ENCODE measurements around the gene DENND10. TPM values are rescaled to one million over a fixed set of nuclear protein-coding genes. Genes with fewer than 3 reads are reported as not detected.

The DENND10 gene
- total RNA-seq, 4 donors from 2014 or later: 25.8 to 46.2 (median 40.5) TPM

DNA sequence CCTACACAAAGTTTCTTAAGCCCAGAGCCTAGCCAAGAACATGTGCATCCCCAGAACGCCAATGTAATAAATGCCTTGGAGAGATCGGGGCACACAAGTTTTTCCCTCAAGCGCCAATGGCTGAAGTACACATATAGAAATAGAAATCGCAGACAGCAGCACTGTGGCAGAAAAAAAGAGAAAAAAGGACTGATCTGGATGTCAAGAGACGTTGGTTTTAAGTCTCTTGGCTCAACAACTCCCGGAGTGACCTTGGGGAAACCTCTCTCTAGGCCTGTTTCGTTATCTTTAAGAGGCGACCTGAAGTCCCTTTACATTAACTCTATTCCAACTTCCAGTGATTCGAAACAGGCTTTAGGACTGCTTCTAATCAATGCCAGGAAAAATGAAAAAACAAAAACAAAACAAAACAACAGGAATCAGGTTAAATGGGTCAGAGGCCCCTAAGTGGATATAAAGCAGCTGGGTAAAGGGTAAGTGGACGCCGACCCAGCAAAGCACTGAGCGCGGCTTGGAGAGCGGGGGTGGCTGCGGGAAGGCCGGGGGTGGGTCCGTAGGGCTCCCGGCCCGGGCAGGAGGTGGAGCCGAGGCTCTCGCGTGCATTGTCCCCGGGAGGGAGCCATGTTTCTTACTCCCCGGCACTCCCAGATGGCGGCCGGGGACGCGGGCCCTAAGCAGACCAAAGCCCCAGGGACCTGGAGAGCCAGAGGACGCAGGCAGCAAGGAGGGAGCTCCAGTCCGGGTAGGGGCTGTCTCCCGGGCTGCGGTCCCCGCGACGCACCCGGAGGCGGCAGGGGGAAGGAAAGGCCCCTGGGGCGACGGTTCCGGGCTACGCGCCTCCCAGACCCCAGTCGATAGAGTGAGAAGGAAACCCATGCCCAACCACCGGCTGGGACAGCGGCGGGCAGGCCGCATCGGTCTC lies 24.1 kb upstream of the DENND10 start:
- DNase-seq (ENCODE audit: low spot score in 2 of 2): peak; percentile 64 to 95
- peak in 1 of 2 donors; percentile 22 for TF ChIP-seq POLR2A (IDR thresholded peaks at IDR 0.05)
- TF ChIP-seq, protein P1, sequence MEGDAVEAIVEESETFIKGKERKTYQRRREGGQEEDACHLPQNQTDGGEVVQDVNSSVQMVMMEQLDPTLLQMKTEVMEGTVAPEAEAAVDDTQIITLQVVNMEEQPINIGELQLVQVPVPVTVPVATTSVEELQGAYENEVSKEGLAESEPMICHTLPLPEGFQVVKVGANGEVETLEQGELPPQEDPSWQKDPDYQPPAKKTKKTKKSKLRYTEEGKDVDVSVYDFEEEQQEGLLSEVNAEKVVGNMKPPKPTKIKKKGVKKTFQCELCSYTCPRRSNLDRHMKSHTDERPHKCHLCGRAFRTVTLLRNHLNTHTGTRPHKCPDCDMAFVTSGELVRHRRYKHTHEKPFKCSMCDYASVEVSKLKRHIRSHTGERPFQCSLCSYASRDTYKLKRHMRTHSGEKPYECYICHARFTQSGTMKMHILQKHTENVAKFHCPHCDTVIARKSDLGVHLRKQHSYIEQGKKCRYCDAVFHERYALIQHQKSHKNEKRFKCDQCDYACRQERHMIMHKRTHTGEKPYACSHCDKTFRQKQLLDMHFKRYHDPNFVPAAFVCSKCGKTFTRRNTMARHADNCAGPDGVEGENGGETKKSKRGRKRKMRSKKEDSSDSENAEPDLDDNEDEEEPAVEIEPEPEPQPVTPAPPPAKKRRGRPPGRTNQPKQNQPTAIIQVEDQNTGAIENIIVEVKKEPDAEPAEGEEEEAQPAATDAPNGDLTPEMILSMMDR (IDR thresholded peaks at IDR 0.05): no peak
- intact Hi-C loops (cut with DNase I; ENCODE audit: low total_unique reads): no loop called here
- H3K4me3 ChIP-seq (ENCODE audit: low read depth, poor library complexity, severe bottlenecking): peak overlapping the region; percentile 71
- WGBS, 2 donors: 0 to 1% methylated on average over 29 to 41 of the region's 48 CpGs

DNA sequence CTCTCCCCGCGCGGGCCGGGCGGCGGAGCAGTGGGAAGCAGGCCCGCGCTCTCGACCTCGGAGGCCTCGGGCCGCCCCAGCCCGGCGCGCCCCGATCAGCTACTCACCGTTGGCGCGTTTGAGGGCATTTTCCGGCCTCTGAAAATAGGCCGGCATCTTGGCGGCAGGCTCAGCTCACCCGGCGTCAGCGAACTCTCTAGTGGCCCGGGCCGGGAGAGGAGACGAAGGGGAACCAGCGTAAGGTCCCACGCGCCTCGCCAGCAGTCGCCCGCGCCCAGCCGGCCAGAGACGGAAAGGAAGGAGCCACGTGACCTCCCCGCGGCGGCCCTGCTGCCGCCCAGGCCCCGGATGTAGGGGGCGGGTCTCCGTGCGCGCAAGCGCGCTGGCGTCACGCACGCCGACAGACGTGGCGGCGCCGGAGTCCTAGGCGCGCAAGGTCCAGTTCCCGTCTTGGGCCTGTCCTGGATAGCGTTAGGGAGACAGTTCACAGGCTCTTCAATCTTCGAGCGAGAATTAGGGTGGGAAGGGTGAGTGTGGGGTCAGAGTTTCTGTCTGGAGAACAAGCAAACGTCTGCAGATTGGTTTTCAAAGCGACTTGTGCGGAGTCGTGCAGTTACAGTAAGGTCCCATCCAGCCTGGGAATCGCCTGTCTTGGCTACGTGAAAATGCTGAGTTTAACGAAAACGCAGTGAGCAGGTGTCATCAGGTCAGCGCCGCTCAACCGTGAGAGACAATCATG lies 23.2 kb upstream of the DENND10 start, which contains the start of gene EIF3A:
Gene EIF3A (minus strand): TSS at position 297 of the 739 bp plus-strand sequence. CDS start 141 bp downstream, at position 156.
- intact Hi-C loops (cut with DNase I; ENCODE audit: low total_unique reads): no loop called here
- 0 to 1% methylated on average over 16 to 46 of the region's 74 CpGs for WGBS, 2 donors

DNA sequence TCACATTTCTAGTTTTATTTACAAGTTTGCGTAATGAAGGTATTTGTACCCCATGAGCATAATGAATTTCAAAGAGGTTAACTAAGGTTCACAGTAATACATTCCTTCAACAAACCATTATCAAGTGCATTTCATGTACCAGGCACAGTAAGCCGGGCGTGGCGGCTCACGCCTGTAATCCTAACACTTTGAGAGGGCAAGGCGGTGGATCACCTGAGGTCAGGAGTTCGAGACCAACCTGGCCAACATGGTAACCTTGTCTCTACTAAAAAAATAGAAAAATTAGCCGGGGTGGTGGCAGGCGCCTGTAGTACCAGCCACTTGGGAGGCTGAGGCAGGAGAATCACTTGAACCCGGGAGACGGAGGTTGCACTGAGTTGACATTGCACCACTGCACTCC lies 19.0 kb upstream of the DENND10 start:
- 91% methylated on average over 11 of the region's 11 CpGs for WGBS, 2 donors
- DNase-seq (ENCODE audit: low spot score in 2 of 2): peak in 1 of 2 donors; percentile 74
- TF ChIP-seq, protein P1 (IDR thresholded peaks at IDR 0.05): no peak
- no peak for TF ChIP-seq POLR2A (IDR thresholded peaks at IDR 0.05)
- no peak overlapping the region for H3K4me3 ChIP-seq (ENCODE audit: low read depth, poor library complexity, severe bottlenecking)
- intact Hi-C loops (cut with DNase I; ENCODE audit: low total_unique reads): no loop called here

More for the DNA sequence above, 23.2 kb upstream of the DENND10 start, which contains the start of gene EIF3A:
- H3K4me3 ChIP-seq (ENCODE audit: low read depth, poor library complexity, severe bottlenecking): peak within 1 kb of the TSS; percentile 71
- DNase-seq (ENCODE audit: low spot score in 2 of 2): peak; percentile 91 to 98
- TF ChIP-seq, protein P1 (IDR thresholded peaks at IDR 0.05): no peak
- peak in 1 of 2 donors; percentile 73 for TF ChIP-seq POLR2A (IDR thresholded peaks at IDR 0.05)

DNA sequence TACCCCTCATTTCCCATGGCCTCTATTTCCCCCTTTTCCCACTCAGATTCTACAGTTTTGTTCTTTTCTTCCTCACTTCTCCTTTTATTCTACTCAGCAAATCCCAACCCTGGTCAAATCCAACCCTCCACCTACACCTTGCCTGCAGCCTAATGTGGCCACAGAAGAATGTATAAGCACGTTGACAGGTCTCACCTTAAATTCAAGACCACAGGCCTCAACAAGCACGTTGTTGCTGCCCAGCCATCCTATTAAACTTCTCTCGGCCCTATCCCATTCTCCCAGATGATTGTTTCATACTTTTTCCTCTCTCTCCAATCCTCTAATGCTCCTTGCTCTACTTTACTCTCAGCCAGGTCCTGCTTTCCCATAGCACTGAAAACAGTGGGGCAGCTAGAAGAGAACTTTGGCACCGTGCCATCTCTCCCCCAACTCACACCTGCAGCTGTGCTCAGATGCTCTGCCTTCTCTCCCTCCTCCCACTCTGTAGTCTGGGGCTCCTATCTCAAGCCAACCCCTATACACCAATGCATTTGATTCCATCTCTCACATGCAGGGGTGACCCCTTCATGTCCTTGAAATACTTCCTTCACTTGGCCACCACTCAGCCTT lies 16.5 kb upstream of the DENND10 start:
- TF ChIP-seq, protein P1 (IDR thresholded peaks at IDR 0.05): no peak
- no peak for TF ChIP-seq POLR2A (IDR thresholded peaks at IDR 0.05)
- intact Hi-C loops (cut with DNase I; ENCODE audit: low total_unique reads): no loop called here
- DNase-seq (ENCODE audit: low spot score in 2 of 2): peak in 1 of 2 donors; percentile 32

DNA sequence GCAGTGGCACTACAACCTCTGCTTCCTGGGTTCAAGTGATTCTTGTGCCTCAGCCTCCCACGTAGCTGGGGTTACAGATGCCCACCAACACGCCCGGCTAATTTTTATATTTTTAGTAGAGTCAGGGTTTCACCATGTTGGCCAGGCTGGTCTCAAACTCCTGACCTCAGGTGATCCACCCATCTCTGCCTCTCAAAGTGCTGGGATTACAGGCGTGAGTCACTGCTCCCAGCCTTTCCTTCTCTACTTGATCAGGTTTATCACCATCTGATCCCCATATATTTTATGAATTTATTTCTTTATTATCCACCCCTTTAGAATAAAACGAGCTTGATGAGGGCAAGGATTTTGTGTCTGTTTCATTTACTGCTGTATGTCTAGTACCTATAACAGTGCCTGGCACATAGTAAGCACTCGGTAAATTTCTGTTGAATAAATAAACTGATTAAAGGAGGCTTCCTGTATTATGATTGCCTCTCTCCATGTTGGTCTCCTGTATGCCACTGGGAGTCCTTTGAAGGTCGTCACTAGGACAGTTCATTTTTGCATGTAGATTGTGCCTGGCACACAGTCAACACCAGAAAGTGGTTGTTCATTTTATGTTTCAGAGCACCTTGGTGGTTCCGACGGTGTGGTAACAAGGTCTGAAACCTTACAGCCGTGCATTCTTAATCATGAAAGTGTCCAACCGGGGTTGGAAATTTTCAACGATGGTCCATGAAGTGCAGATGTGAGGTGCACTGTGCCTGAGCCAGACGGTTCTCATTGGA lies 13.7 kb upstream of the DENND10 start:
- no peak for TF ChIP-seq POLR2A (IDR thresholded peaks at IDR 0.05)
- TF ChIP-seq, protein P1 (IDR thresholded peaks at IDR 0.05): no peak
- peak in 1 of 2 donors; percentile 34 for DNase-seq (ENCODE audit: low spot score in 2 of 2)
- no peak overlapping the region for H3K4me3 ChIP-seq (ENCODE audit: low read depth, poor library complexity, severe bottlenecking)
- 76 to 80% methylated on average over 13 of the region's 13 CpGs for WGBS, 2 donors
- intact Hi-C loops (cut with DNase I; ENCODE audit: low total_unique reads): no loop called here

More for the DNA sequence above, 16.5 kb upstream of the DENND10 start:
- WGBS, 2 donors: 49 to 52% methylated on average over 4 of the region's 4 CpGs
- H3K4me3 ChIP-seq (ENCODE audit: low read depth, poor library complexity, severe bottlenecking): no peak overlapping the region

All from lower leg skin (tissue), 4 donors.